Lung (tissue), 12 donors: ENCODE results near the gene CYP51A1. TPM values are rescaled to one million over a fixed set of nuclear protein-coding genes. Genes with fewer than 3 reads are reported as not detected.

Source experiments
- ATAC-seq: fragments of 200-7000 bp; cut with Tn5 transposase; one replicate; pipeline ENCODE4 v1.9.1; 2020; ENCODE audit warnings: moderate number of reproducible peaks; ENCODE audit not compliant: insufficient read depth, low FRiP score
- DNase-seq, 3 donors: peaks; one replicate each; pipeline ENCODE4 v3.0.0-alpha.2; 2013 to 2017
- H3K27ac ChIP-seq, 2 donors: one replicate each; pipeline ENCODE4 v1.5.1; 2013; ENCODE audit warnings: mild to moderate bottlenecking in 2 of 2, moderate library complexity in 2 of 2, control low read depth in 1 of 2, inconsistent platforms in 1 of 2, low read depth in 1 of 2, low read length in 1 of 2
- H3K27me3 ChIP-seq, 3 donors: one replicate each; pipeline ENCODE4 v1.5.1; 2013; ENCODE audit warnings: low read length in 2 of 3; ENCODE audit not compliant: control insufficient read depth in 3 of 3, insufficient read depth in 3 of 3
- H3K36me3 ChIP-seq, 4 donors: one replicate each; pipeline ENCODE4 v1.5.1; 2013; ENCODE audit warnings: low read length in 4 of 4, mild to moderate bottlenecking in 1 of 4, moderate library complexity in 1 of 4; ENCODE audit not compliant: control insufficient read depth in 4 of 4, insufficient read depth in 4 of 4
- H3K4me1 ChIP-seq, 5 donors: one replicate each; pipeline ENCODE4 v1.5.1; 2013; ENCODE audit warnings: low read length in 5 of 5, mild to moderate bottlenecking in 2 of 5, moderate library complexity in 1 of 5; ENCODE audit not compliant: control insufficient read depth in 5 of 5, insufficient read depth in 5 of 5
- H3K4me3 ChIP-seq: one replicate; pipeline ENCODE4 v1.5.1; 2013; ENCODE audit warnings: mild to moderate bottlenecking, control low read depth, moderate library complexity
- H3K9ac ChIP-seq, 2 donors: one replicate each; pipeline ENCODE4 v1.5.1; 2013; ENCODE audit warnings: low read length in 2 of 2, control low read depth in 1 of 2; ENCODE audit not compliant: insufficient read depth in 1 of 2
- H3K9me3 ChIP-seq, 4 donors: one replicate each; pipeline ENCODE4 v1.5.1; 2013; ENCODE audit warnings: low read length in 3 of 4, mild to moderate bottlenecking in 1 of 4, moderate library complexity in 1 of 4; ENCODE audit not compliant: control insufficient read depth in 4 of 4, insufficient read depth in 3 of 4
- WGBS, 2 donors: extraction: QIAGEN DNeasy Blood & Tissue Kit; methylation state at CpG; one replicate each; pipeline ENCODE4 v1.1.7; 2013; 5-methylcytosine and 5-hydroxymethylcytosine counted together
- polyA plus RNA-seq, 2 donors: library from polyadenylated mRNA; stranded (reverse); fragments of 200-250 nt; gene quantifications; one replicate each; pipeline ENCODE4 v1.2.1, GENCODE V29; 2013
- total RNA-seq, 2 donors: library from RNA; depleted of rRNA in 1 of 2; stranded (reverse); fragments of >200 nt in 1 of 2; gene quantifications; one replicate each; pipeline ENCODE4 v1.2.1, GENCODE V29; 2014 to 2021
- TF ChIP-seq, protein P1 (sequence below): IDR thresholded peaks from 2 replicates; pipeline ENCODE4 v1.5.1; 2012; ENCODE audit warnings: mild to moderate bottlenecking; ENCODE audit errors: control extremely low read depth, extremely low read depth
- donor health status: control.
- donor health status: control.
- donor health status: Bipolar disorder and iron deficiency.
- donor health status: healthy.
- donor health status: DM: yes; HTN: yes; CAD: no.

CYP51A1 gene
- total and polyA plus RNA-seq, 4 donors: 49.8 to 211 (median 117) TPM

DNA sequence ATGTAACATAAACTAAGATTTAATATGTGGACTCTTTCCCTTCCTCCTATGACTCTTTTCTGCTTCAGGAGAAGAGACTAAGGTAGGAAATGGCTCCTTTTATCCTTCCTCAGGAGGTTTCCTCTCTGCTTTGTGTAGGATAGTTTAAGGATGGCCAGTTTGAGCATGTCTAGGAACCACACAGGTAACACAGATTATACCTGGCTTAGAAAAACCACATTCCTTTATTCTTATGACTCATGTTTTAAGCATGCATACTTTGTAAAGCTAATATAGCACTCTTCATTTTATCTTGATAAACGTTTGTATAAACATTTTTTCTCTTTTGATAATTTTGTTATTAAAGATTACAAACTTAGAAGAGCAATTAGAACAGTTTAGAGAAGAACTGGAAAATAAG lies 57.8 kb downstream of the CYP51A1 start:
- WGBS, 2 donors: 34 to 74% methylated on average over 1 of the region's 1 CpG
- Histone ChIP-seq H3K36me3 (peaks cover 2 to 28% (median 9%) of the 10 kb centered on the region in 4 donors), H3K27ac (no peak overlapping the region), H3K27me3 (no peaks in the 10 kb centered on the region), H3K4me1 (no peaks in the 10 kb centered on the region), H3K9ac (no peak overlapping the region), H3K4me3 (no peak overlapping the region), H3K9me3 (no peaks in the 10 kb centered on the region)
- DNase-seq: peak in 2 of 3 donors; percentile 11 to 21
- TF ChIP-seq, protein P1, sequence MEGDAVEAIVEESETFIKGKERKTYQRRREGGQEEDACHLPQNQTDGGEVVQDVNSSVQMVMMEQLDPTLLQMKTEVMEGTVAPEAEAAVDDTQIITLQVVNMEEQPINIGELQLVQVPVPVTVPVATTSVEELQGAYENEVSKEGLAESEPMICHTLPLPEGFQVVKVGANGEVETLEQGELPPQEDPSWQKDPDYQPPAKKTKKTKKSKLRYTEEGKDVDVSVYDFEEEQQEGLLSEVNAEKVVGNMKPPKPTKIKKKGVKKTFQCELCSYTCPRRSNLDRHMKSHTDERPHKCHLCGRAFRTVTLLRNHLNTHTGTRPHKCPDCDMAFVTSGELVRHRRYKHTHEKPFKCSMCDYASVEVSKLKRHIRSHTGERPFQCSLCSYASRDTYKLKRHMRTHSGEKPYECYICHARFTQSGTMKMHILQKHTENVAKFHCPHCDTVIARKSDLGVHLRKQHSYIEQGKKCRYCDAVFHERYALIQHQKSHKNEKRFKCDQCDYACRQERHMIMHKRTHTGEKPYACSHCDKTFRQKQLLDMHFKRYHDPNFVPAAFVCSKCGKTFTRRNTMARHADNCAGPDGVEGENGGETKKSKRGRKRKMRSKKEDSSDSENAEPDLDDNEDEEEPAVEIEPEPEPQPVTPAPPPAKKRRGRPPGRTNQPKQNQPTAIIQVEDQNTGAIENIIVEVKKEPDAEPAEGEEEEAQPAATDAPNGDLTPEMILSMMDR: no peak
- peak; percentile 41 for ATAC-seq

DNA sequence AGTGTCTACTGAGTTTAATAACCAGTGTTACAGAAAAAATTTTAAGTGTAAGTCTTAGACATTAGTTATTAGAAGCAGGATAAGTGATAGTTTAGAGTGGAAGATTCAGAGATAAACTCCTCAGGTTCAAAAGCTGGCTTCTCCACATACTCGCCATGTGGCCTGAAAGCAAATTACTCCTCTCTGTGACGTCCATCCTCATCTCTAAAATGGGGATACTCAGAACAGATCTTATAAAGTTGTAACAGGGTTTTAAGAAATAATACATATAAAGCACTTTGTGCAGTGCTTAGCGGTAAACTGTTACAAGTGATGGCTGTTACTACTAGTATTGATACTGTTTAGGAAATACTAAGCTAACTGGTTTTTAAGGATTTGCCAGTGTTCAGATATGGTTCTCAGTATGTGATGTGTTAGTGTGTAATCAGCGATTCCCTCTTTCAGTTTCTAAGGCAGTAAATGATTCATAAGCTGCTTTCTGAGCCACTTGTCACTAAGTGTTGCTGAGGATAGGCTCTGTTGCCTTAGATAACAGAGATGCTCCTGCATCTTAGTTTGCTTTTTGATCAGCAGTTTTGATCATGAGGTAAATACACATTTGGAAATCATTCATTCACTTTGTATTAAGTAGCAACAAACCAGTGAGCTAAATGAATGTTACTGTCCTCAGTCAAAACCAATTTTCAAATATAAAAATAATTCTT lies 58.7 kb downstream of the CYP51A1 start:
- ATAC-seq (peak; percentile 39), DNase-seq (no peak)
- 90 to 96% methylated on average over 4 of the region's 4 CpGs for WGBS, 2 donors
- Histone ChIP-seq H3K27me3 (no peaks in the 10 kb centered on the region), H3K9ac (no peak overlapping the region), H3K4me3 (no peak overlapping the region), H3K9me3 (no peaks in the 10 kb centered on the region), H3K36me3 (peaks cover 2 to 28% (median 9%) of the 10 kb centered on the region in 4 donors), H3K4me1 (no peaks in the 10 kb centered on the region), H3K27ac (no peak overlapping the region)
- TF ChIP-seq, protein P1: no peak

DNA sequence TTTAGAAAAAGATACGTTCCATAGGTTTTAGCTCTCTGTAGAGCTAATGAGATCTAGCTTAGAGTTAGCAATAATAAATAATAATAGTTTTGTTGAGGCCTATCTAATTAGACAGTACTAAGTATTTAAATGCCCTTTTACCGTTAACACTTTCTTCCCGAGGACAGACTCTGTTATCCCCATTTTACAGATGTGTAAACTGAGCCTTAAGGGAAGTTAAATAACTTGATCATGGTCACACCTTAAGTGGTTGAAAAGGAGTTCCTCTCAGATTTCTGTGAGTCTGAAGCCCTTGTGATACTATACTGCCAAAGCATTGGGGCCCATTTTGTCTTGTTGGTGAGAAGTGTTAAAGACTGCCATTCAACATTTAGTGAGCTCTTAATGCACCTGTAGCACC lies 61.6 kb downstream of the CYP51A1 start:
- no peak overlapping the region for H3K9ac ChIP-seq
- no peaks in the 10 kb centered on the region for H3K4me1 ChIP-seq
- no peak overlapping the region for H3K27ac ChIP-seq
- 99% methylated on average over 3 of the region's 3 CpGs for WGBS, 2 donors
- H3K9me3 ChIP-seq: no peaks in the 10 kb centered on the region
- DNase-seq (no peak), ATAC-seq (no peak)
- TF ChIP-seq, protein P1: no peak
- peaks cover 2 to 25% (median 9%) of the 10 kb centered on the region in 4 donors for H3K36me3 ChIP-seq
- H3K4me3 ChIP-seq: no peak overlapping the region
- no peaks in the 10 kb centered on the region for H3K27me3 ChIP-seq
